Limb (tissue), 2 donors: ENCODE results near the gene TMEM184A.

ENCODE experiments used
- DNase-seq, 2 donors: peaks; one replicate each; pipeline ENCODE4 v3.0.0-alpha.2; 2016; ENCODE audit errors: extremely low spot score in 2 of 2

Gene TMEM184A

DNA sequence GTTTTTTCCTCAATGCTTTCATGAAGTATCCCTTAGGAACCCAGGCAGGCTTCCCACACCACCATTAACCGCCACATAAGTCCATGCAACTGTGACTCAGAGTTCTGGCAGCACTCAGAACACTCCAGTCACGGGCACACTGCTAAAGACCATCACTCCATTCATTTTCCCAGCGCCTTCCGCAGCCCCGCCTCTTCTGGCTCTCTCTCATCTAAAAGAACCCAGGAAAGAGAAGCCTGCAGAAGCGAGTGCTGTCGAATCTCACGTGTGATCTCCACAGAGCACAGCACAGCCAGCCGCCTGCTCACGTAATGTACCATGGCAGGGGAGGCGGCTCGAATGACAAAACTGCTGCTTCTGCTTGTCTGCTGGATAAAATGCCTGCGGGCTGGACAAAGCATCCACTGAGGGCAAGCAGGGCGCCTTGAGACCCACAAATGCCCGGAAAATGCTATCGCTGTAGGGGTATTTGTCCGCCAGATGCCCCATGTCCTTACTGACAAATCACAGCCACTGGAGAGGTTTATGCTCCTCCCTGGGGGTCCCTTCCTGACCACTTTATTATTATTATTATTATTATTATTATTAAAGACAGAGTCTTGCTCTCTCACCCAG lies 12.0 kb upstream of the TMEM184A start:
- DNase-seq: peak in 1 of 2 donors; percentile 51

- peak in 1 of 2 donors; percentile 39 for DNase-seq
These were observed 11.2 kb upstream of the TMEM184A start for GRCh38 chr7:1567049-1567771.

GRCh38 chr7:1566687-1567048 lies 10.7 kb upstream of the TMEM184A start:
- peak in 1 of 2 donors; percentile 22 for DNase-seq

GRCh38 chr7:1564603-1565022 lies 8.6 kb upstream of the TMEM184A start:
- no peak for DNase-seq

GRCh38 chr7:1563981-1564602 lies 8.1 kb upstream of the TMEM184A start:
- no peak for DNase-seq

DNA sequence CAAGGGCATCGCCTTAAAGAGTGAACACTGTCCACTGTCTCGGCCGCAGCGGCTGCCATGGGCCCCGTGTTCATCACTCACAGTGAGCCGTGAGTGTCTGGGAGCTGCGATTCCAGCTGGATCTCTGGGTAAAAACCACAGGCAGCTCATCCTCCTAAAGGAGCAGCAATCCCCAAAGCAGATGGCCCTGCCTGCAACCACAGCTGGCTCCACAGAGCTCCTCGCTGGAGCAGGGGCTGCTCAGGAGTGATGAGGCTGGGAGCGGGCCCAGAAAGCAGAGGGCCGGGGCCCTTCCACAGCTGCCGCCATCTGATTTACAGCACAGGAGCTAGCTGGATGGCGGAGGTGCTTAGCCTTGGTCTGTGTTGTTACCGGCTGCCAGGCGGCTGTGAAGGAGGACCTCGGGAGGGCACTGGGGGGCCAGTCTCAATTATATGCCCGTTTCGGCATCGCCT lies 6.6 kb upstream of the TMEM184A start:
- peak in 1 of 2 donors; percentile 45 for DNase-seq

- no peak for DNase-seq
These were observed 6.1 kb upstream of the TMEM184A start for GRCh38 chr7:1562116-1562515.

- no peak for DNase-seq
These were observed 5.3 kb upstream of the TMEM184A start for GRCh38 chr7:1561036-1561940.

DNA sequence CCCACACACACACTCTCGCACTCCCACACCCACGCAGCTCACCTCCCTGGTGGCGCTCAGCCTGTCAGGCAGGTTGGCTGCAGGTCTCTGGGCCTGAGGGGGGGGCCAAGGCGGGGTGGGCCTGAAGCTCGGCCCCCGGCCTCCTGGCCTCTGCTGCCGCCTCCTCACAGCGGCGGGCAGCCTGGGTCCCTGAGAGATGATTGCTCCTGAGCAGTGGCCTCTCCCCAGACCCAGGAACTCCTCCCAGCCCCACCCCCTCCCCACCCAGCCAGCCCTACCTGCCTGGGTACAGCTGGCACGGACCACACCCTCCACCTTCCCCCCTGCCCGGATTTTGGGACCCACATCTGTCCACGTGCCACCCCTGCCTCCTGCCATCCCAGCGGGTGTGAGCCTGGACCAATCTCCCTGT lies 4.6 kb upstream of the TMEM184A start:
- no peak for DNase-seq

GRCh38 chr7:1559626-1560590 lies 3.9 kb upstream of the TMEM184A start:
- no peak for DNase-seq

- DNase-seq: no peak
These were observed 3.0 kb upstream of the TMEM184A start for GRCh38 chr7:1558841-1559625.

DNA sequence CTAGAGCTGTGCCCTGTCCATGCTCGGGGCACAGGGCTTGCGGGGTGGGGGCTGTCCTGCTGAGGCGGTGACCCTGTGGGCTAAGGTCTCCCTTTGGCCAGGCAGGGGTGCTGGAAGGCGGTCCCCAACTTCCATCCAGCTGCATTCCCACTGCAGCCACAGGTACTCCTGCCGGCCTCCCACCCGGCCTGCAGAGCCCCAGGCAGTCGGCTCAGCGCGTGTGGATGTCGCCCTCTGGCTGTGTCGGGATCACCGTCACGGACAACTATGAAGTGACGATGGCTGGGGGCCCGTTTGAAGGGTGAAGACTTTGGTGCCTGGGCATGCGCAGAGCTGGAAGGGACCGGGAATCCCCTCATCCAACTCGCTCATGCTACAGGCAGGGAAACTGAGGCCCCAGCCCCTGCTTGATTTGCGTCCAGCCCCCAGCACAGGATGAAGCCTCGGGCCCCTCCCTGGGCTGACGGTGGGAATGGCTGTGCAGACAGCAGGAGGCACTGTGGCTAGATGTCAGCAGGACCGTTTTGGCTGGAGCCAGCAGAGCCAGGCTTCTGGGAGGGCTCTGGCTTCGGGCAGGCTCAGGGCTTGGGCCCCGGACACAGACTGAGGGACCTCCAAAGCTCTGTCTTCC lies 2.3 kb upstream of the TMEM184A start:
- DNase-seq: no peak

DNA sequence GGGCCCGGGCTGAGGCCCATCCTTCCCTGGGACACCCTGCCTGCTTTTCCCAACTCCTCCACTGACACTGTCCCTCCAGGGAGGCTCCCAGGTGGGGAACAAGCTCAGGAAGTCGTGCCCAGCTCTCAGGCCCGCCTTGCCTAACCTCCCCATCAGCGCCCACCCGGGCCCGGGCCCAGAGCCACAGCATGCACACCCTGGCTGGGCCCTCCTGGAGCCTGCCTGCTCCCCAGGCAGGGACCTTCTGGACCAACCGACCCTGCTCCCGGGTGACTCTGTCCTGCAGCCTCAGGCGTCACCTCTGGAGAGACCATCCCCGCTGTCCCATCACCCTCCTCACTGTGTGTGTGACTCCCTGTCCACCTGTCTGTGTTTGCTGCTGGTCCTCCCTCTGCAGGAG lies 1.8 kb upstream of the TMEM184A start:
- DNase-seq: no peak

GRCh38 chr7:1557006-1557405 lies 1.0 kb upstream of the TMEM184A start:
- DNase-seq: no peak

- no peak for DNase-seq
These were observed 776 bp downstream of the TMEM184A start for GRCh38 chr7:1555046-1555812.

DNA sequence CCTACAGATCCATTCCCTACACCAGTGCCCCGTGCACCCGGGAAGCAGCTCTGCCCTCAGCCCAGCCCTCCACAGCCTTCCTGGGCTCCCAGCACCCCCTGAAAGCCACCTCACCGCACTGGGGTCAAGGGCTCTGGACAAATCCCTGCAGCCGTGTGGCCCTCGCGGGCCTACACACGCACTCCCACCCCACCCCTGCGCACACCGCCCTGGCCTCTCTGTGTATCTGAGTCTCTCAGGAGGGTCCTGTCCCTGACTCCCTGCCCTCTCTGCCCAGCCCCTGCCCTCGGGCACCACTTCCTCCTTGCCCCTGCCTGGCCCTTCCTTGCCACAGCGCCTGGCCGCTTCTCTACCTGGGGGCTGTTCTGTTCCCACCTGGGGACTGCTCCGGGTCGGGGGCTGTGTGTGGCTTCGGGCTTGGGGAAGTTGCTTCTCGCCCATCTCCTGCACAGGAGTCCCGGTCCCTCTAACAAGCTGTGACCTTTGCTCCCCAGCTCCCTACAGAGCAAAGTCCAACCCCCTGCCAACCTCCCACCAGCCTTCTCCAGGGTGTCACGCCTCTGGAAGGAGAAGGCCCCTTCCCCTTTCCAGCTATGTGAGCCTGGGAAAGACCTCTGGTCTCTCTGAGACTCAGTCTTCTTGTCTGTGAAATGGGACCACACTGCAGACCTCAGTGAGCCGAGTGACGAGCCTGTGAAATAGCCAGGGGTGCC lies 1.5 kb downstream of the TMEM184A start:
- no peak for DNase-seq

DNA sequence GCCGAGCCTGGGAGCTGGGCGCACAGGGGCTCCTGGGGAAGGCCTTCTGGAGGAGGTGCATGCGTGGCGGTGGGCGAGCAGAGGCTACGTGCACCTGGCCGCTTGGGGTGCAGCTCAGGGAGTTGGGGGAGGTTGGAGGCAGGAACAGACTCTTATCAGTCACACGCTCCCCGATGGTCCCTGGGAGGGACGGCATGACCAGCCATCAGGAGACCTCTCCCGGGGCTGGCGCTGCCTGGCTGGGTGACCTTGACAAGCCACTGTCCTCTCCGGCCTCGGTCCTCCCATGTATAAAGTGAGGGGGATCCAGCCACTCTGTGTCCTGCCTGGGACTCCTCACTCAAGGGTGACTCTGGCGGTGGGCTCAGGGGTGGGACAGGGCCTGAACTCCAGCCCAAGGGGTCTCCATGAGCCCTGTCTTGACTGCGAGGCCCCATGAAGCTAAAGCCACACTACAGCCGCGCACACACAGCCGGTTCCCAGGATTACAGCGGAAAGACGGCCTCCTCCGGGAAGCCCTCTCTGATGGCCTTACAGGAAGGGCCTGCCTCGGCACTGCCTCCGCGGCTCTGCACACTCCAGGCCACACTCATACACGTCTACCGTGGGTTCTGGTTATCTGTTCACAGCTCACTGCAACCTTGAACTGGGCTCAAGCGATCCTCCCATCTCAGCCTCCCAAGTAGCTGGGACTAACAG lies 2.3 kb downstream of the TMEM184A start:
- no peak for DNase-seq
